Measurements from ENCODE around the gene ATP1A2. TPM values are rescaled to one million over a fixed set of nuclear protein-coding genes. Genes with fewer than 3 reads are reported as not detected.

Gene ATP1A2
- total RNA-seq, 1 donor from 2014 or later = 4.5 TPM

GRCh38 chr1:160130486-160130885 is 14.9 kb downstream of the ATP1A2 start:
- no peaks in the 10 kb centered on the region for H3K27me3 ChIP-seq (ENCODE audit: low read depth)
- H3K27ac ChIP-seq = no peak overlapping the region
- intact Hi-C loops (cut with DNase I) = no loop called here
- H3K36me3 ChIP-seq = no peaks in the 10 kb centered on the region
- ATAC-seq (no peak), DNase-seq (no peak)
- no peak overlapping the region for H3K4me3 ChIP-seq
- H3K9me3 ChIP-seq = no peaks in the 10 kb centered on the region
- TF ChIP-seq CTCF (IDR thresholded peaks at IDR 0.05) = no peak
- H3K4me1 ChIP-seq = no peaks in the 10 kb centered on the region

GRCh38 chr1:160130939-160131338 is 15.4 kb downstream of the ATP1A2 start:
- H3K4me3 ChIP-seq = no peak overlapping the region
- no peaks in the 10 kb centered on the region for H3K4me1 ChIP-seq
- no peaks in the 10 kb centered on the region for H3K36me3 ChIP-seq
- no peak for TF ChIP-seq CTCF (IDR thresholded peaks at IDR 0.05)
- DNase-seq (no peak), ATAC-seq (no peak)
- intact Hi-C loops (cut with DNase I) = no loop called here
- H3K9me3 ChIP-seq = no peaks in the 10 kb centered on the region
- no peak overlapping the region for H3K27ac ChIP-seq
- no peaks in the 10 kb centered on the region for H3K27me3 ChIP-seq (ENCODE audit: low read depth)

- intact Hi-C loops (cut with DNase I) = no loop called here
- no peaks in the 10 kb centered on the region for H3K27me3 ChIP-seq (ENCODE audit: low read depth)
- DNase-seq (no peak), ATAC-seq (peak; percentile 29 to 57)
- no peak overlapping the region for H3K27ac ChIP-seq
- no peaks in the 10 kb centered on the region for H3K9me3 ChIP-seq
- H3K36me3 ChIP-seq = no peaks in the 10 kb centered on the region
- H3K4me1 ChIP-seq = no peaks in the 10 kb centered on the region
- TF ChIP-seq CTCF (IDR thresholded peaks at IDR 0.05) = no peak
- H3K4me3 ChIP-seq = no peak overlapping the region
Observed at GRCh38 chr1:160131803-160132565, 16.4 kb downstream of the ATP1A2 start.

GRCh38 chr1:160133990-160134770 is 18.6 kb downstream of the ATP1A2 start:
- TF ChIP-seq CTCF (IDR thresholded peaks at IDR 0.05) = no peak
- DNase-seq (no peak), ATAC-seq (no peak)
- no peaks in the 10 kb centered on the region for H3K4me1 ChIP-seq
- H3K36me3 ChIP-seq = no peaks in the 10 kb centered on the region
- H3K9me3 ChIP-seq = no peaks in the 10 kb centered on the region
- H3K27ac ChIP-seq = no peak overlapping the region
- no peaks in the 10 kb centered on the region for H3K27me3 ChIP-seq (ENCODE audit: low read depth)
- H3K4me3 ChIP-seq = no peak overlapping the region
- intact Hi-C loops (cut with DNase I) = no loop called here

- Histone ChIP-seq H3K27me3 (ENCODE audit: low read depth) (no peaks in the 10 kb centered on the region), H3K4me1 (no peaks in the 10 kb centered on the region), H3K4me3 (no peak overlapping the region), H3K36me3 (no peaks in the 10 kb centered on the region), H3K9me3 (no peaks in the 10 kb centered on the region), H3K27ac (no peak overlapping the region)
- intact Hi-C loops (cut with DNase I) = no loop called here
- peak in 1 of 2 donors; percentile 19 for ATAC-seq
- no peak for DNase-seq
- no peak for TF ChIP-seq CTCF (IDR thresholded peaks at IDR 0.05)
Observed at GRCh38 chr1:160134791-160135572, 19.4 kb downstream of the ATP1A2 start.

Data from lower lobe of right lung (tissue), 2 donors.